Amygdala (tissue), 56 donors: ENCODE data around the gene ACOT7.

Experiments
- DNase-seq, 56 donors: peaks; one replicate each; lab custom pipeline; 2025; lab: John Stamatoyannopoulos, UW

ACOT7 gene

GRCh38 chr1:6218375-6219164, 175.0 kb downstream of the ACOT7 start:
- DNase-seq = no peak
